ENCODE results near the gene ERCC2. TPM values are rescaled to one million over a fixed set of nuclear protein-coding genes. Genes with fewer than 3 reads are reported as not detected.

Gene ERCC2
- total and polyA plus RNA-seq, 9 donors = 6.3 to 18.6 (median 16.8) TPM

DNA sequence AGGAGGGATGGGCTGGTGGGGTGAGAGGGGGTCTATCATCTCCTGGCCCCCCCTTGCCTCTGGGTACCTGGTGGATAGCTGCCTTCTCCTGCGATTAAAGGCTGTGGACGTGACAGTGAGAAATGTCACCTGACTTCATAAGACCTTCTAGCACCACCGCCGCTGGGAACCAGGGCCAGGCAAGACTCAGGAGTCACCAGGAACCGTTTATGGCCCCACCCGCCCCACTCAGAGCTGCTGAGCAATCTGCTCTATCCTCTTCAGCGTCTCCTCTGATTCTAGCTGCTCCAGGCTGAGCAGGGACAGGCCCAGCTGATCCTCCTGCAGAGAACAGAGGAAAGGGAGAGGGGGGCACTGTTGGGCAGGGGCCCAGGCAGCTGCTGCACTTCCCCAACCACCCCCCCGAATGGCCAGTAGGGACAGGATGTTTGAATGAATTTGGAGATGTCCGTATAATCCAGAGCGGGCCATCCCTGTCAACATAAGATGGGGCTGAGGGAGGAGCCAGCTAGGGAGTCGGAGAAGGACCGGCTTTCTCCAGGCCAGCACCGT is 18.9 kb downstream of the ERCC2 start:
- WGBS, 3 donors = 61 to 75% (median 64%) methylated on average over 13 of the region's 13 CpGs
- DNase-seq = no peak
- H3K4me3 ChIP-seq = no peak overlapping the region
- H3K27me3 ChIP-seq = no peaks in the 10 kb centered on the region
- no peaks in the 10 kb centered on the region for H3K9me3 ChIP-seq
- no peaks in the 10 kb centered on the region for H3K4me1 ChIP-seq (ENCODE audit: insufficient read depth)
- no peak overlapping the region for H3K27ac ChIP-seq
- TF ChIP-seq POLR2A (IDR thresholded peaks at IDR 0.05) (no peak), EP300 (IDR thresholded peaks at IDR 0.05) (no peak)
- TF ChIP-seq, protein P1, sequence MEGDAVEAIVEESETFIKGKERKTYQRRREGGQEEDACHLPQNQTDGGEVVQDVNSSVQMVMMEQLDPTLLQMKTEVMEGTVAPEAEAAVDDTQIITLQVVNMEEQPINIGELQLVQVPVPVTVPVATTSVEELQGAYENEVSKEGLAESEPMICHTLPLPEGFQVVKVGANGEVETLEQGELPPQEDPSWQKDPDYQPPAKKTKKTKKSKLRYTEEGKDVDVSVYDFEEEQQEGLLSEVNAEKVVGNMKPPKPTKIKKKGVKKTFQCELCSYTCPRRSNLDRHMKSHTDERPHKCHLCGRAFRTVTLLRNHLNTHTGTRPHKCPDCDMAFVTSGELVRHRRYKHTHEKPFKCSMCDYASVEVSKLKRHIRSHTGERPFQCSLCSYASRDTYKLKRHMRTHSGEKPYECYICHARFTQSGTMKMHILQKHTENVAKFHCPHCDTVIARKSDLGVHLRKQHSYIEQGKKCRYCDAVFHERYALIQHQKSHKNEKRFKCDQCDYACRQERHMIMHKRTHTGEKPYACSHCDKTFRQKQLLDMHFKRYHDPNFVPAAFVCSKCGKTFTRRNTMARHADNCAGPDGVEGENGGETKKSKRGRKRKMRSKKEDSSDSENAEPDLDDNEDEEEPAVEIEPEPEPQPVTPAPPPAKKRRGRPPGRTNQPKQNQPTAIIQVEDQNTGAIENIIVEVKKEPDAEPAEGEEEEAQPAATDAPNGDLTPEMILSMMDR (IDR thresholded peaks at IDR 0.05) = no peak
- H3K36me3 ChIP-seq = no peaks in the 10 kb centered on the region
- intact Hi-C loops (cut with DNase I) = no loop called here

DNA sequence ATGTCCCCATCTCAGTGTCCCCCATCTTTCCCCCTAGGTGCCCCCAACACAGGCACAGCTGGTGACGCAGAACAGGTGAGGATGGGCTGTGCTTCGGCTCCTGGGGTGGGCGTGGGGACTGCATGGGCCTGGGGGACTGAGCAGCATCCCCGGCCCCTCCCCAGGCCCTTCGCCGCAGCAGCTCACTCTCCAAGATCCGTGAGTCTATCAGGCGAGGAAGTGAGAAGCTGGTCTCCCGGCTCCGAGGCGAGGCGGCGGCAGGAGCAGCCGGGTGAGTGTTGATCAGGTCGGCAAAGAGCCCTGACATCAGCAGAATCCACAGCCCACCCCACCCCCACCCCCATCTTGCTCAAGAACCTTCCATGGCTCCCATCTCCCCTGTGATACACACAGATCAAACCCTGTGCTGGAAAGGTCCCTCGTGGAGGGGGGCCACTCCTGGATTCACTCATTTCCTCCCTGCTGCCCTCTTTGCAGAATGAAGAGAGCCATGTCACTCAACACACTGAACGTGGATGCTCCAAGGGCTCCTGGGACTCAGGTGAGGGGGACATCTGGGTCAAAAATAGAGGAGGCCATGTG is 19.8 kb downstream of the ERCC2 start:
- intact Hi-C loops (cut with DNase I) = no loop called here

DNA sequence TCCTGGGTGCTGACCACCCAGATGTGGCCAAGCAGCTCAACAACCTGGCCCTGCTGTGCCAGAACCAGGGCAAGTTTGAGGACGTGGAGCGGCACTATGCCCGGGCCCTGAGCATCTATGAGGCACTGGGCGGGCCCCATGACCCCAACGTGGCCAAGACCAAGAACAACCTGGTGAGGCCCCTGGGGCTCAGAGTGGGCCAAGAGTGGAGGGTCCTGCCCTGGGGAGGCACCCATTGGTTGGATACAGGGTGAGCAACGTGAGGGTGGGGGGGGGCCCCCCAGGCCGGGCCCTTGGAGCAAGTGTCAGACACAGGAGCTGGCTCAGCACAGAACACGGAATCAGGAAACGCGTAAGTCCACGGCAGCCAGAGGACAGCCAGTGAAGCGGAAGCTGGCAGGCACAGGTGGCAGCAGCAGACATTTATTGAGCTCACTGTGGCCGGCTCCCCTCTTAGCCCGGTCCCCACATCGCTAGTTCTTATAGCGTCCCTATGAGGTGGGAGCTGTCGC is 20.9 kb downstream of the ERCC2 start:
- TF ChIP-seq, protein P1 (IDR thresholded peaks at IDR 0.05) = no peak
- no peak for TF ChIP-seq POLR2A (IDR thresholded peaks at IDR 0.05)
- no peak for TF ChIP-seq EP300 (IDR thresholded peaks at IDR 0.05)
- DNase-seq = no peak
- peaks cover 2% of the 10 kb centered on the region for H3K27me3 ChIP-seq
- 82 to 90% (median 89%) methylated on average over 17 of the region's 17 CpGs for WGBS, 3 donors
- H3K4me3 ChIP-seq = no peak overlapping the region
- intact Hi-C loops (cut with DNase I) = no loop called here
- H3K27ac ChIP-seq = no peak overlapping the region
- H3K4me1 ChIP-seq (ENCODE audit: insufficient read depth) = no peaks in the 10 kb centered on the region
- H3K9me3 ChIP-seq = no peaks in the 10 kb centered on the region
- no peaks in the 10 kb centered on the region for H3K36me3 ChIP-seq

More for the DNA sequence above, 19.8 kb downstream of the ERCC2 start:
- Histone ChIP-seq H3K4me3 (no peak overlapping the region), H3K27ac (no peak overlapping the region), H3K36me3 (no peaks in the 10 kb centered on the region), H3K27me3 (peaks cover 2% of the 10 kb centered on the region), H3K4me1 (ENCODE audit: insufficient read depth) (no peaks in the 10 kb centered on the region), H3K9me3 (no peaks in the 10 kb centered on the region)
- 77 to 81% (median 80%) methylated on average over 17 of the region's 17 CpGs for WGBS, 3 donors
- no peak for DNase-seq
- TF ChIP-seq EP300 (IDR thresholded peaks at IDR 0.05) (no peak), POLR2A (IDR thresholded peaks at IDR 0.05) (no peak)
- TF ChIP-seq, protein P1 (IDR thresholded peaks at IDR 0.05) = no peak

DNA sequence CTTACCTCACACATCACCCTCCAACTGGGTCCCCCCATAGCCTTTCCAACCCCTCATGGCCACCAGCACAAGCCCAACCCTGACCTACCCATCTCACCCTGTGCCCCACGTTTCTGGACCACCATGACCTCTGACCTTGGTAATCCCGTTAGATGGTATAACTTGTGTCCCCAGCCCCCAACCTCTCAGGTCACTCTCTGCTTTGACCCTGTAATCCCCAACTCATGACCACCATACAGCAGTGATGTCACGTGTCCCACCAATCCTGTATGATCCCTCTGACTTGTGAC is 21.3 kb downstream of the ERCC2 start:
- Histone ChIP-seq H3K36me3 (no peaks in the 10 kb centered on the region), H3K27ac (no peak overlapping the region), H3K4me1 (ENCODE audit: insufficient read depth) (no peaks in the 10 kb centered on the region), H3K4me3 (no peak overlapping the region), H3K27me3 (peaks cover 2% of the 10 kb centered on the region), H3K9me3 (no peaks in the 10 kb centered on the region)
- 39 to 61% (median 44%) methylated on average over 3 of the region's 3 CpGs for WGBS, 3 donors
- no peak for TF ChIP-seq POLR2A (IDR thresholded peaks at IDR 0.05)
- TF ChIP-seq, protein P1 (IDR thresholded peaks at IDR 0.05) = no peak
- TF ChIP-seq EP300 (IDR thresholded peaks at IDR 0.05) = no peak
- DNase-seq = no peak
- intact Hi-C loops (cut with DNase I) = no loop called here

Data from ovary (tissue), 9 donors.